GM23338 (cell line): ENCODE data around the gene SLC3A2.

Experiments used
- CREB1 ChIP-seq: fragments of 250-450 bp; sonication (Bioruptor Pico); IDR thresholded peaks from 2 replicates; pipeline ENCODE4 v1.5.0; 2020; ENCODE audit warnings: low read depth, mild to moderate bottlenecking, moderate library complexity
- EZH2 ChIP-seq: fragments of 200-600 bp; sonication (generic); IDR thresholded peaks from one replicate; pipeline ENCODE4 v1.8.0; 2017; ENCODE audit warnings: antibody characterized with exemption, mild to moderate bottlenecking, low read depth; ENCODE audit not compliant: unreplicated experiment
- EZH2phosphoT487 ChIP-seq: fragments of 200-600 bp; sonication (generic); IDR thresholded peaks from one replicate; pipeline ENCODE4 v1.8.1; 2018; ENCODE audit warnings: antibody characterized with exemption; ENCODE audit not compliant: unreplicated experiment
- JUNB ChIP-seq: IDR thresholded peaks from one replicate; pipeline ENCODE4 v1.6.1; 2016; ENCODE audit warnings: antibody characterized with exemption; ENCODE audit not compliant: unreplicated experiment
- POLR2AphosphoS5 ChIP-seq: IDR thresholded peaks from 2 replicates; pipeline ENCODE4 v1.6.1; 2016; ENCODE audit warnings: antibody characterized with exemption, low read depth
- TF ChIP-seq, protein P1 (sequence below), 2 experiments: fragments of 200-600 bp in 1 of 2; sonication (generic) in 1 of 2; conservative IDR thresholded peaks; 2 replicates each; pipeline versions ENCODE4 v1.5.1 to v1.6.1; 2016 to 2017; ENCODE audit warnings: antibody characterized with exemption in 2 of 2, low read depth in 2 of 2, mild to moderate bottlenecking in 2 of 2, moderate library complexity in 1 of 2

DNA sequence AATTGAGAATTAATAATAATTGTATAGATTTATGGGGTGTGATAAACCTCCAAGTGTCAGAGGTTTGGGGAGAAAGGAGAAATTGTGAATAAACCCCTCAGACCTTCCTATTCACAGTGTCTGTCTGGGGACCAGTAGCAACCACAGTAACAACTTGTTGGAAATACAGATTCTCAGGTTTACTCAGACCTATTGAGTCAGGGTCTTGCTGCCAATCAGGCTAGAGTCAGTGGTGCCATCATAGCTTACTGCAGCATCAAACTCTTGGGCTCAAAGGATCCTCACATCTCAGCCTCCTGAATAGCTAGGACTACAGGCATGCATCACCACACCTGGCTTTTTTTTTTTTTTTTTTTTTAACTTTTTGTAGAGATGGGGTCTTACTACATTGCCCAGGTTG, 17.3 kb downstream of the SLC3A2 start:
- TF ChIP-seq, protein P1, sequence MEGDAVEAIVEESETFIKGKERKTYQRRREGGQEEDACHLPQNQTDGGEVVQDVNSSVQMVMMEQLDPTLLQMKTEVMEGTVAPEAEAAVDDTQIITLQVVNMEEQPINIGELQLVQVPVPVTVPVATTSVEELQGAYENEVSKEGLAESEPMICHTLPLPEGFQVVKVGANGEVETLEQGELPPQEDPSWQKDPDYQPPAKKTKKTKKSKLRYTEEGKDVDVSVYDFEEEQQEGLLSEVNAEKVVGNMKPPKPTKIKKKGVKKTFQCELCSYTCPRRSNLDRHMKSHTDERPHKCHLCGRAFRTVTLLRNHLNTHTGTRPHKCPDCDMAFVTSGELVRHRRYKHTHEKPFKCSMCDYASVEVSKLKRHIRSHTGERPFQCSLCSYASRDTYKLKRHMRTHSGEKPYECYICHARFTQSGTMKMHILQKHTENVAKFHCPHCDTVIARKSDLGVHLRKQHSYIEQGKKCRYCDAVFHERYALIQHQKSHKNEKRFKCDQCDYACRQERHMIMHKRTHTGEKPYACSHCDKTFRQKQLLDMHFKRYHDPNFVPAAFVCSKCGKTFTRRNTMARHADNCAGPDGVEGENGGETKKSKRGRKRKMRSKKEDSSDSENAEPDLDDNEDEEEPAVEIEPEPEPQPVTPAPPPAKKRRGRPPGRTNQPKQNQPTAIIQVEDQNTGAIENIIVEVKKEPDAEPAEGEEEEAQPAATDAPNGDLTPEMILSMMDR (conservative IDR thresholded peaks at IDR 0.05; ENCODE audit: low read depth in 2 of 2): no peak
- TF ChIP-seq POLR2AphosphoS5 (no peak), CREB1 (CRISPR knock-in tag) (no peak), EZH2 (no peak), JUNB (no peak), EZH2phosphoT487 (no peak)
